ENCODE measurements around the gene GOLGA6L6.
"Not testable (repeated sequence)": the region's sequence is repeated elsewhere in the genome, so short reads cannot be mapped to it uniquely, and the experiment has no call there.

- TF ChIP-seq, protein P1, sequence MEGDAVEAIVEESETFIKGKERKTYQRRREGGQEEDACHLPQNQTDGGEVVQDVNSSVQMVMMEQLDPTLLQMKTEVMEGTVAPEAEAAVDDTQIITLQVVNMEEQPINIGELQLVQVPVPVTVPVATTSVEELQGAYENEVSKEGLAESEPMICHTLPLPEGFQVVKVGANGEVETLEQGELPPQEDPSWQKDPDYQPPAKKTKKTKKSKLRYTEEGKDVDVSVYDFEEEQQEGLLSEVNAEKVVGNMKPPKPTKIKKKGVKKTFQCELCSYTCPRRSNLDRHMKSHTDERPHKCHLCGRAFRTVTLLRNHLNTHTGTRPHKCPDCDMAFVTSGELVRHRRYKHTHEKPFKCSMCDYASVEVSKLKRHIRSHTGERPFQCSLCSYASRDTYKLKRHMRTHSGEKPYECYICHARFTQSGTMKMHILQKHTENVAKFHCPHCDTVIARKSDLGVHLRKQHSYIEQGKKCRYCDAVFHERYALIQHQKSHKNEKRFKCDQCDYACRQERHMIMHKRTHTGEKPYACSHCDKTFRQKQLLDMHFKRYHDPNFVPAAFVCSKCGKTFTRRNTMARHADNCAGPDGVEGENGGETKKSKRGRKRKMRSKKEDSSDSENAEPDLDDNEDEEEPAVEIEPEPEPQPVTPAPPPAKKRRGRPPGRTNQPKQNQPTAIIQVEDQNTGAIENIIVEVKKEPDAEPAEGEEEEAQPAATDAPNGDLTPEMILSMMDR (IDR thresholded peaks at IDR 0.05; ENCODE audit: insufficient read depth, low read depth, low read length): not testable (repeated sequence)
- not testable (repeated sequence) for TF ChIP-seq EZH2 (IDR thresholded peaks at IDR 0.05; ENCODE audit: insufficient read depth, low read length)
Observed at GRCh38 chr15:20581261-20582108, 39.9 kb upstream of the GOLGA6L6 start.

Measured in astrocyte (in vitro differentiated cells and primary cell).